Testis (tissue), 2 donors: Measurements from ENCODE around the gene BICC1.

ENCODE experiments used
- CTCF ChIP-seq, 3 experiments: fragments of 450-650 bp in 2 of 3; fragments of 200-600 bp in 1 of 3; sonication (generic) in 1 of 3; IDR thresholded peaks; one replicate each; pipeline ENCODE4 v1.5.1; 2016 to 2019; ENCODE audit warnings: antibody characterized with exemption in 3 of 3, mild to moderate bottlenecking in 2 of 3, moderate library complexity in 1 of 3
- POLR2A ChIP-seq: fragments of 450-650 bp; IDR thresholded peaks from one replicate; pipeline ENCODE4 v1.6.1; 2017; ENCODE audit warnings: antibody characterized with exemption, mild to moderate bottlenecking, moderate library complexity

- no peak for TF ChIP-seq CTCF (IDR thresholded peaks at IDR 0.05)
- no peak for TF ChIP-seq POLR2A
Observed at GRCh38 chr10:58810751-58811150, 298.1 kb downstream of the BICC1 start.
